ENCODE results near the gene DAND5. TPM values are rescaled to one million over a fixed set of nuclear protein-coding genes. Genes with fewer than 3 reads are reported as not detected.

The DAND5 gene
- total and polyA plus RNA-seq, 10 donors: not detected

DNA sequence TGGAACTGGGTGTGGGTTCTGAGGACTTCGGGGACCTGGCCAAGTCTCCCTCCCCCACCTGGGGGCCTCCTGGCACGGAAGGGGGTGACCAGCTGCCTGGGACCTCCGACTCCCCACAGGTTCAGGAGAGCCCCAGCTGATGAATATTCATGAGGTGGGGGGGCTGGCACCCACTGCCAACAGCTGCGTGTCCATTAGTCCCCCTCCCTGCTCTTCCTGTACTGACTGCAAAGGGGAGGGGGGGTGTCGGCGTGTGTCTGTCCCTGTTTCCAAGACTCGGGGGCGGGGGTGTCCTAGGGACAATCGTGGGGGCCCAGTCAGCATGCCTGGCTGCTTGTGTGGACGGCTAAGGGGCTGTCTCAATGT, 15.3 kb downstream of the DAND5 start:
- H3K4me3 ChIP-seq: no peak overlapping the region
- H3K9me3 ChIP-seq: no peaks in the 10 kb centered on the region
- no peaks in the 10 kb centered on the region for H3K36me3 ChIP-seq
- peaks cover 0 to 34% (median 14%) of the 10 kb centered on the region in 6 donors for H3K4me1 ChIP-seq
- H3K27me3 ChIP-seq (replicated peaks in 1 of 7): peaks cover 0 to 47% (median 0%) of the 10 kb centered on the region in 7 donors
- intact Hi-C loops (cut with DNase I; ENCODE audit: low total_unique reads): loop anchor here (10.0 kb wide), 1 partner anchor 50 kb away; no protein-coding TSS in a partner anchor
- no peak overlapping the region for H3K27ac ChIP-seq
- 27 to 39% (median 35%) methylated on average over 7 to 10 of the region's 10 CpGs for WGBS, 5 donors
- TF ChIP-seq, protein P1, sequence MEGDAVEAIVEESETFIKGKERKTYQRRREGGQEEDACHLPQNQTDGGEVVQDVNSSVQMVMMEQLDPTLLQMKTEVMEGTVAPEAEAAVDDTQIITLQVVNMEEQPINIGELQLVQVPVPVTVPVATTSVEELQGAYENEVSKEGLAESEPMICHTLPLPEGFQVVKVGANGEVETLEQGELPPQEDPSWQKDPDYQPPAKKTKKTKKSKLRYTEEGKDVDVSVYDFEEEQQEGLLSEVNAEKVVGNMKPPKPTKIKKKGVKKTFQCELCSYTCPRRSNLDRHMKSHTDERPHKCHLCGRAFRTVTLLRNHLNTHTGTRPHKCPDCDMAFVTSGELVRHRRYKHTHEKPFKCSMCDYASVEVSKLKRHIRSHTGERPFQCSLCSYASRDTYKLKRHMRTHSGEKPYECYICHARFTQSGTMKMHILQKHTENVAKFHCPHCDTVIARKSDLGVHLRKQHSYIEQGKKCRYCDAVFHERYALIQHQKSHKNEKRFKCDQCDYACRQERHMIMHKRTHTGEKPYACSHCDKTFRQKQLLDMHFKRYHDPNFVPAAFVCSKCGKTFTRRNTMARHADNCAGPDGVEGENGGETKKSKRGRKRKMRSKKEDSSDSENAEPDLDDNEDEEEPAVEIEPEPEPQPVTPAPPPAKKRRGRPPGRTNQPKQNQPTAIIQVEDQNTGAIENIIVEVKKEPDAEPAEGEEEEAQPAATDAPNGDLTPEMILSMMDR (IDR thresholded peaks at IDR 0.05 in 8 of 11, conservative IDR thresholded peaks at IDR 0.05 in 3 of 11): no peak
- TF ChIP-seq POLR2AphosphoS5 (IDR thresholded peaks at IDR 0.05) (no peak), POLR2A (IDR thresholded peaks at IDR 0.05) (no peak)
- DNase-seq: no peak

DNA sequence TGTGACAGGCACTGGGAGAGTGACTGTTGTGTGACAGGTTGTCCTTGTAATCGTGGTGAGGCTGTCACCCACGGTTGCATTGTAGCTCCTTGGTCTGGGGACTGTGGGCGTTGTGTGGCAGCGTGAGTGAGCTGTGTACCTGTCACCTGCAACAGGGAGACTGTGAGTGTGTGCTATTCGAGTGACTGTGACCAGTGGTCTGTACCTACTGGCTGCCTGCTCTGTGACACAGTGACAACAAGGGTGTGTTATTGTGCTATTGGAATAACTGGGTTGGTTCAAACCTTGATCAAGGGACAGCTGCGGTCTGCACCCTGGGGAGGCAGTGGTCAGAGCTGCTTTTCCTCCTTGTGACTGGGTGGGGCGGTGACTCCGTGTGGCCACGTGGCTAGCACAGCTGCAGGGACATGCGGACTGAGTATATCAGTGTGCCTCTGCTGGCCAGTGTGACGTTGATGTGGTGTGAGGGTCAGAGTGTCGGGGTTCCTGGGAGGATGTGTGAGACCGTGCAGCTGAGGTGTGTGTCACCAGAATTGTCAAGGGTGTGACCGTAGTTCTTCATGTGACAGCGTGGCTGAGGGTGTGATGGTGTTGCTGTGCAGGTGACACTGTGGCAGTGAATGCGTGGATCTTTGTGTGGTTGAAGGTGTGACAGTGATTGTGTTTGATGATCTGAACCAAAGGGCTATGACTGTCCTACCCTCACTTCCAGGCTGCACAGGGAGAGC, 15.8 kb downstream of the DAND5 start:
- Histone ChIP-seq H3K27me3 (replicated peaks in 1 of 7) (peaks cover 0 to 41% (median 0%) of the 10 kb centered on the region in 7 donors), H3K4me1 (peaks cover 0 to 29% (median 14%) of the 10 kb centered on the region in 6 donors), H3K9me3 (no peaks in the 10 kb centered on the region), H3K36me3 (no peaks in the 10 kb centered on the region), H3K27ac (no peak overlapping the region), H3K4me3 (no peak overlapping the region)
- peak in 2 of 3 donors; percentile 10 to 26 for TF ChIP-seq POLR2AphosphoS5 (IDR thresholded peaks at IDR 0.05)
- TF ChIP-seq, protein P1 (IDR thresholded peaks at IDR 0.05 in 8 of 11, conservative IDR thresholded peaks at IDR 0.05 in 3 of 11): no peak
- intact Hi-C loops (cut with DNase I; ENCODE audit: low total_unique reads): loop anchor here (10.0 kb wide), 1 partner anchor 50 kb away; no protein-coding TSS in a partner anchor
- 42 to 61% (median 57%) methylated on average over 16 of the region's 16 CpGs for WGBS, 5 donors
- DNase-seq: no peak

DNA sequence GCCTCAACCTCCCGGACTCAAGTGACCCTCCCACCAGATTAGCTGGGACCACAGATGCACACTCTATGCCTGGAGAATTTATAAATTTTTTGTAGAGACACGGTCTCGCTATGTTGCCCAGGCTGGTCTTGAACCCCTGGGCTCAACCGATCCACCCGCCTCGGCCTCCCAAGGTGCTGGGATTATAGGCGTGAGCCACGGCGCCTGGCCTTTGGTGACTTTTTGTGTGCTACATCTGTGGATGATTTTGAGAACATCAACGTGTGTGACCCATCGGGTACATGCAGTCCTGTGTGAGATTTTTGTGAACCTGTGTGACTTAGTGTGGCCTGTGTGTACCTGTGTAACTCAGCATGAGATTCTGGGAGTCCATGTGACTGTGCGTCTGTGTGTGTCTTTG, 17.4 kb downstream of the DAND5 start:
- WGBS, 5 donors: 92 to 98% (median 95%) methylated on average over 12 of the region's 12 CpGs
- no peak overlapping the region for H3K27ac ChIP-seq
- TF ChIP-seq, protein P1 (IDR thresholded peaks at IDR 0.05 in 8 of 11, conservative IDR thresholded peaks at IDR 0.05 in 3 of 11): no peak
- no peak for TF ChIP-seq POLR2AphosphoS5 (IDR thresholded peaks at IDR 0.05)
- TF ChIP-seq POLR2A (IDR thresholded peaks at IDR 0.05): no peak
- intact Hi-C loops (cut with DNase I; ENCODE audit: low total_unique reads): loop anchor here (10.0 kb wide), 1 partner anchor 48 kb away; no protein-coding TSS in a partner anchor
- H3K36me3 ChIP-seq: no peaks in the 10 kb centered on the region
- DNase-seq: no peak
- H3K9me3 ChIP-seq: no peaks in the 10 kb centered on the region
- peaks cover 0 to 28% (median 0%) of the 10 kb centered on the region in 7 donors for H3K27me3 ChIP-seq (replicated peaks in 1 of 7)
- peaks cover 0 to 29% (median 14%) of the 10 kb centered on the region in 6 donors for H3K4me1 ChIP-seq
- no peak overlapping the region for H3K4me3 ChIP-seq

DNA sequence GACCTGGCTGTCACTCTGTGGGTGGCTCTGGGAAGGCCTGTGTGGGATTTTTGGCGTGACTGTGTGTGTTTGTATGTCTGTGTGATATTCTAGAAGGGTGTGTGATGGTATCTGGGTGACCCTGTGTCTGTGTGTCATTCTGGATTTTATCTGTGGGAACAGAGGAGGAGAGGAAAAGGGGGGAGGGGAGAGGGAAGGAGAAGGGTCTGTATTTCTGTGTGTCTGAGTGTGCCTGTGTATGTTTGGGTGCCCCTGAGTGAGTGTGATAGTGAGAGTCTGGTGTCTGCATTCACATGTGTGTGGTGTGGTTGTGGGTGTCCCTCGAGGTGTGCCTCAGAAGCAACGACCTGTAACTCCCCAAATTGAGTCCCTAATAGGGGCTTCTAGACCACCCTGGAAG, 17.8 kb downstream of the DAND5 start:
- 60 to 68% (median 63%) methylated on average over 3 of the region's 3 CpGs for WGBS, 5 donors
- Histone ChIP-seq H3K36me3 (no peaks in the 10 kb centered on the region), H3K27me3 (replicated peaks in 1 of 7) (peaks cover 0 to 23% (median 0%) of the 10 kb centered on the region in 7 donors), H3K9me3 (no peaks in the 10 kb centered on the region), H3K4me1 (peaks cover 0 to 29% (median 14%) of the 10 kb centered on the region in 6 donors), H3K4me3 (no peak overlapping the region), H3K27ac (no peak overlapping the region)
- no peak for TF ChIP-seq POLR2A (IDR thresholded peaks at IDR 0.05)
- no peak for TF ChIP-seq POLR2AphosphoS5 (IDR thresholded peaks at IDR 0.05)
- TF ChIP-seq, protein P1 (IDR thresholded peaks at IDR 0.05 in 8 of 11, conservative IDR thresholded peaks at IDR 0.05 in 3 of 11): no peak
- no peak for DNase-seq
- intact Hi-C loops (cut with DNase I; ENCODE audit: low total_unique reads): loop anchor here (10.0 kb wide), 1 partner anchor 48 kb away; no protein-coding TSS in a partner anchor

All from spleen (tissue), 11 donors.